PC-3 (cell line): ENCODE data around the gene GPC5.

Experiments used
- CTCF ChIP-seq: fragments of 300-600 bp; sonication (generic); conservative IDR thresholded peaks from 2 replicates; pipeline ENCODE4 v1.5.1; 2017; ENCODE audit warnings: antibody characterized with exemption, low read depth, mild to moderate bottlenecking, low read length
- EZH2phosphoT487 ChIP-seq: fragments of 300-600 bp; sonication (generic); IDR thresholded peaks from 2 replicates; pipeline ENCODE4 v1.6.1; 2018; ENCODE audit warnings: mild to moderate bottlenecking, antibody characterized with exemption, low read length, borderline replicate concordance

- TF ChIP-seq CTCF: no peak
- TF ChIP-seq EZH2phosphoT487: no peak
Observed at GRCh38 chr13:91702411-91702810, 304.0 kb downstream of the GPC5 start.
